ENCODE measurements around the gene ACSS3.

GRCh38 chr12:81249976-81250375 is 172.1 kb downstream of the ACSS3 start:
- TF ChIP-seq CTCF (IDR thresholded peaks at IDR 0.05; ENCODE audit: insufficient read depth, low read length, poor library complexity, severe bottlenecking) (no peak), EZH2phosphoT487 (conservative IDR thresholded peaks at IDR 0.05; ENCODE audit: low read length) (no peak)

Measured in SU-DHL-6 (cell line).